Pons (tissue), 1 donor: ENCODE results near the gene ATF2.
"Not testable (repeated sequence)": the region's sequence is repeated elsewhere in the genome, so short reads cannot be mapped to it uniquely, and the experiment has no call there.

Experiments used
- DNase-seq: peaks from one replicate; pipeline ENCODE4 v3.0.0-alpha.2; 2016; ENCODE audit warnings: low spot score

ATF2 gene

DNA sequence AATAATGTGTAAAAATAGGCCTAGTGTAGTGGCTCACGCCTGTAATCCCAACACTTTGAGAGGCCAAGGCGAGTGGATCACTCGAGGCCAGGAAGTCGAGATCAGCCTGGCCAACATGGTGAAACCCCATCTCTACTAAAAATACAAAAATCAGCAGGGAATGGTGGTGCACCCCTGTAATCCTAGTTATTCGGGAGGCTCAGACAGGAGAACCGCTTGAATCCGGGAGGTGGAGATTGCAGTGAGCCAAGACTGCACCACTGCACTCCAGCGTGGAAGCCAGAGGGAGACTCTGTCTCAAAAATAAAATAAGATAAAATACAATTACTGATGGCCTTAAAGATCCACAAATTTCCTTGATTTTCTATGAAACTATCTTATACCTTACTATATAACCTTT is 3.8 kb downstream of the ATF2 start:
- DNase-seq: no peak

DNA sequence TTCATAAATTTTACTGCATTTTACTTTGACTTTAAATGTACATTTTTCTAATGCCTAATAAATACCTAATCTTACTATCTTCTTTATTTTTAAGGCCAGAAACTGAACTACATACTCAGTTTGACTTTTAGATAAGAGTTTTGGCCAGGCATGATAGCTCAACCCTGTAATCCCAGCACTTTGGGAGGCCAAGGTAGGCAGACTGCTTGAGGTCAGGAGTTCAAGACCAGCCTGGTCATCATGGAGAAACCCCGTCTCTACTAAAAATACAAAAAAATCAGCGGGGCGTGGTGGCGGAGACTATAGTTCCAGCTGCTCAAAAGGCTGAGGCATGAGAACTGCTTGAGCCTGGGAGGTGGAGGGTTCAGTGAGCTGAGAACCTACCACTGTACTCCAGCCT is 9.1 kb downstream of the ATF2 start:
- no peak for DNase-seq

DNA sequence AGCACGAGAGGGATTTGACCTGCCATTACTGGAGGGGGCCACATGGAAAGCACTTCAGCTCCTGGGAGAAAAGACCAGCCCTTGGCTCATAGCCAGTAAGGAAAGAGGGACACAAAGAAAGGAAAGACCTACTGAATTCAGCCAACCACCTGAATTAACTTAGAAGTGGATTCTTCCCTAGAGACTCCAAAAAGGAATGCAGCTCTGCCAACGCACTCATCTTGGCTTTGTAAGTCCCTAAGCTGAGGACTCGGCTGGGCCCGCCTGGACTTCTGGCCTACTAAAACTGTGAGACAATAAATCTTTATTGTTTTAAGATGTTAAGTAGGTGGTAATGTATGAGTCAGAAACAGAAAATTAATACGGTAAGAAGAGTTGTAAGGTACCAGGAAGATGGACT is 11.5 kb downstream of the ATF2 start:
- DNase-seq: no peak

GRCh38 chr2:175154661-175155082 is 13.3 kb downstream of the ATF2 start:
- no peak for DNase-seq

DNA sequence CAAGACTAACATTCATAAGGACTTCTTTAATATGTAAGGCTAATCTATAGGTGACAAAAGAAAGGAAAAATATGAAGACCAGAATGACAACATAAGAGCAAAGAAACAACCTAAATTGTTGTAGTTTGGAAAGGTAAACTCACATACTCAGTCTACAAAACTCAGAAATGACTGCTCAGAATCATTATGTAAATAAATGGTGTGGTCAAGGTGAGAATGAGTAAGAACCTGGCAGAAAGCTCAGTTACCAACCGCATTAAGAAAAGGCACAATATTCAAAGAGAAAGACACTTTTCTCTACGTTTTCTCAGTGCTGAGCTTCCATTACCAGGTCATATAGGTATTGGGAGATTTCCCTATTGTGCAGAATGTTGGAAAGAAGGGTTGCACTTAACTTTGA is 15.8 kb downstream of the ATF2 start:
- no peak for DNase-seq

DNA sequence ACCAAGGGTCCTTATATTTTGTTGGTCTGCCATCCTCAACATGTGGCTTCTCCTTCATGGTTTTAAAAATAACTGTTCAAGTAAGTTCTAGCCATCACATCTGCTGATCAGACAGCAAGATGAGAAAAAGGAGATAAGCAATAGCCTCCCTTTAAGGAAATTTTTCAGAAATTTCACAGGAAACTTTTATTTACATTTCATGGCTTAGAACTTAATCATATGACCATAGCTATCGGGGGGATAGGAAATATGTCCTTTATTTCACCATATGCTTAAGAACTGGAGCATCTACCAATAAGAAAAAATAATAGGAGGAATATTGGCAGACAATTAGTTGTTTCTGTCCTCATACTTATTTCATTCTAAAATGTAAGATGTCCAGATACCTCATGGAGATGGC is 16.2 kb downstream of the ATF2 start:
- no peak for DNase-seq

GRCh38 chr2:175147186-175147585 is 20.8 kb downstream of the ATF2 start:
- no peak for DNase-seq

- no peak for DNase-seq
These were observed 24.3 kb downstream of the ATF2 start for GRCh38 chr2:175143678-175144077.

- DNase-seq: no peak
These were observed 24.8 kb downstream of the ATF2 start for GRCh38 chr2:175143191-175143590.

GRCh38 chr2:175140332-175140731 is 27.7 kb downstream of the ATF2 start:
- DNase-seq: no peak

- no peak for DNase-seq
These were observed 30.2 kb downstream of the ATF2 start for GRCh38 chr2:175137793-175138192.

GRCh38 chr2:175136334-175137215 is 31.4 kb downstream of the ATF2 start:
- no peak for DNase-seq

- no peak for DNase-seq
These were observed 32.1 kb downstream of the ATF2 start for GRCh38 chr2:175135862-175136261.

GRCh38 chr2:175135177-175135576 is 32.8 kb downstream of the ATF2 start:
- no peak for DNase-seq

GRCh38 chr2:175131252-175131651 is 36.8 kb downstream of the ATF2 start:
- DNase-seq: no peak

DNA sequence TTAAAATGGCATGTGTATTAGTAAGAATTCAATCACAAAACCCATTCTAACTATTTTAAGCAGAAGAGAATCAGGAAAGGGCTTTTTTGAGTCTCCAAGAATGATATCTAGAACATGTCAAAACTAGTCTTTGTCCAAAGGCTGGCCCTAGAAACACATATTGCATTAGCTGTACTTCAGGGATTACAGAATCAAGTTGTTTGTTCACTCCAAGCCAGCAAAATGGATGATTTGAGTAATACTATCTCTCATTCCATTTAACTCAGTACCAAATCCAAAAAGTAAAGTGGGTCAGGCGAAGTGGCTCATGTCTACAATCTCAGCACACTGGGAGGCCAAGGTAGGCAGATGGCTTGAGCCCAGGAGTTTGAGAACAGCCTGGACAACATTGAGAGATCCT is 41.3 kb downstream of the ATF2 start:
- no peak for DNase-seq

GRCh38 chr2:175123254-175123653 is 44.7 kb downstream of the ATF2 start:
- no peak for DNase-seq

DNA sequence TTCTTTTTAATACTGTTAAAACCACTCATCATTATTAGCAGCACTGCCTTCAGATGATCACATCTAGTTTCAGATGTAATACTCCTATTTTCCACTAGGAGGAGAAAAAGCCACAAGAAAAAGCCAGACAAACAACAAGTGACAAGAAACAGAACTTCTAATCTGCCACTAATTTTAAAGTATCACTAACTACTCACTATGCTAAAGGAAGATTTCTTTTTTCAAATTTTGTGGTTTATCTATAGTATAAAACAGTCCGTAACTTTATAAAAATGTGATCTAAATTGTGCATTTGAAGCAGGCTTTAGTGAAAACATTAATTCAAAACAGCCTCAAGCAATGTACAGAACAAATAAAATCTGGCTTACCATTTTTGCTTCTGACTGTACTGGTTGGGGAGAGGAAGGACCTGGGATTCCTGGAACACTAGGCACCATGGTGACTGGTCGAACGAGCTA is 56.8 kb downstream of the ATF2 start:
- DNase-seq: peak; percentile 65

- not testable (repeated sequence) for DNase-seq
These were observed 59.9 kb downstream of the ATF2 start for GRCh38 chr2:175108091-175108490.

DNA sequence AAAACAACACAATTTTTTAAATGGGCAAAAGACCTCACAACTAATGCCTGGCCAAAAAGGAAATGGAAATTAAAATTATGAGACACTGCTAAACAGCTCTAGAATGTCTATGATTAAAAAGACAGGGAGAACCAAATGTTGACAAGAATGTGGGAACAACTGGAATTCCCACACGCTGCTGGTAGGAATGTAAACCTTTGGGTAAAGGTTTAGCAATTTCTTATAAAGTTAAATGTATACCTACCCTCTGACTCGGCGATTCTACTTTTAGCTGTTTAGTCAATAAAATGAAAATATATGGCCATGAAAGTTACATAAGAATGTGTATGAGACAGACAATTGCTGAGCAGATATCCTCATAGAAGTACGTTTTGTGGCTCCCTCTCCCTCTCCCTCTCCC is 60.9 kb downstream of the ATF2 start:
- DNase-seq: no peak

DNA sequence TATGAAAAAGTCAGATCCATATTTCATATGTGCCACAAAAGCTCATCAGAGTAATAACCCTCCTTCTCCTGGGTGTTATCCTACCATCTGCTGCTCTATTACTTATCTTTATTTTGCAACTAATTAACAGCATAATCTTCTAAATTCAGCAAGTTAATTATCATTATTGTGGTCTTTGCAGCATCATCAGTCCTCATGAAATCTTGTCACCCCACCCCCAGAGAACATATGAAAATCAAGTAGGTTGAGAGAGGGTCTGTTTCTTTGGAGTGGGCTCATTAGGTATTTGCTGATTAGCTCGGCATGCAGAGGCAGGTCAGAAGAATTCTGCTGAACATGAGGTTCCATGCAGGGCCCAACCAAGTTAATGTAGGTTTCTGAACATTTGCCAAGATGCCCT is 64.8 kb downstream of the ATF2 start:
- DNase-seq: no peak

DNA sequence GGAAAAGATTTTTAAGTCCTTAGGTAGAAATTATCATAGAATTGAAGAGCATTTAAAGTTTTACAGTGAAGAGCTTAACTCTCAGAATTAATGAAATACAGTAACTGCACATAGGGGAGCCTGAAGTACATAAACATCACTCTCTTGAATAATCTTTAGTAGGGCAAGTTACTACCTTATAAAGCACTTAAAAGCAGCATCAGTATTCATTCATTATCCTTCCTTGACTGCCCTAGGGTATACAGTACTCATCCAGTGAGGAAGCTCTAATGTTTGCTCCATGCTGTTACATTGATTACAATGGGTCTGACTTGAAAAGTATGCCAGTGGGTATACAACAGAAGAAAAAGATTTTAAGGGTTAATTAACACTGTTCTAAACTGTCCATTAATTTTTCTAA is 66.5 kb downstream of the ATF2 start:
- no peak for DNase-seq

DNA sequence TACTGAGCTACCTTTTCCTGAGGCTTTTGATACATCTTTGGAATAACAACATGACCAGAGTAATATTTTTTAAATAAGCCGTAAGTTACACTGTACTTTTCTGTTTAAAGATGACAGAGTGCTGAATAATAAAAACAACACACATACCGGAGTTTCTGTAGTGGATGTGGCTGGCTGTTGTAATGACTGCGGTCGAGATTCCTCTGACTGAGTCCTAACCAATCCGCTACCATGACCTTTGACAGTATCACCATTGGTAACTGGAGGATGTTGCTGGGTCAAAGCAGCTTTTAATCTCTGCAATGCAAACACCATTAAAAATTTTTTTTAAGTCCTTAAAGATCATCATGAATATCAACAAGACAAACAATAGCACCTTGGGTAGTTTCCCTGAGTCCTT is 70.7 kb downstream of the ATF2 start:
- no peak for DNase-seq

DNA sequence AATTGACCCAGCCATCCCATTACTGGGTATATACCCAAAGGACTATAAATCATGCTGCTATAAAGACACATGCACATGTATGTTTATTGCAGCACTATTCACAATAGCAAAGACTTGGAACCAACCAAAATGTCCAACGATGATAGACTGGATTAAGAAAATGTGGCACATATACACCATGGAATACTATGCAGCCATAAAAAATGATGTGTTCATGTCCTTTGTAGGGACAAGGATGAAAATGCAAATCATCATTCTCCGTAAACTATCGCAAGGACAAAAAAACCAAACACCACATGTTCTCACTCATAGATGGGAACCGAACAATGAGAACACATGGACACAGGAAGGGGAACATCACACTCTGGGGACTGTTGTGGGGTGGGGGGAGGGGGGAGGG is 83.9 kb downstream of the ATF2 start:
- not testable (repeated sequence) for DNase-seq
